Right atrium auricular region (tissue), 2 donors: ENCODE results near the gene PPM1N. TPM values are rescaled to one million over a fixed set of nuclear protein-coding genes. Genes with fewer than 3 reads are reported as not detected.
A peak's percentile ranks its signal among the peaks of the same experiment; 100 is the strongest.

Source experiments
- DNase-seq: peaks from one replicate; pipeline ENCODE4 v3.0.0-alpha.2; 2019; ENCODE audit warnings: low spot score
- H3K27ac ChIP-seq, 2 donors: fragments of 200-600 bp; sonication (generic); 1 replicate in 1 of 2; 2 replicates in 1 of 2; pipeline ENCODE4 v1.5.1; 2016 to 2019
- H3K27me3 ChIP-seq, 2 donors: fragments of 200-600 bp; sonication (generic); one replicate each; pipeline versions ENCODE4 v1.5.1 to v1.6.0; 2017 to 2019
- H3K36me3 ChIP-seq: fragments of 200-600 bp; sonication (generic); one replicate; pipeline ENCODE4 v1.5.1; 2016
- H3K4me1 ChIP-seq, 2 donors: fragments of 200-600 bp; sonication (generic); one replicate each; pipeline versions ENCODE4 v1.5.1 to v1.6.0; 2017 to 2019
- H3K4me3 ChIP-seq, 2 donors: fragments of 200-600 bp; sonication (generic); 1 replicate in 1 of 2; 2 replicates in 1 of 2; pipeline ENCODE4 v1.5.1; 2017 to 2019; ENCODE audit warnings: mild to moderate bottlenecking in 1 of 2, moderate library complexity in 1 of 2
- H3K9me3 ChIP-seq, 2 donors: fragments of 200-600 bp; sonication (generic); one replicate each; pipeline ENCODE4 v1.5.1; 2019
- CTCF ChIP-seq, 2 donors: fragments of 200-600 bp; sonication (generic); IDR thresholded peaks; one replicate each; pipeline ENCODE4 v1.5.1; 2019; ENCODE audit warnings: antibody characterized with exemption in 2 of 2
- total RNA-seq, 2 donors: library from RNA; depleted of rRNA; stranded (reverse); fragments of >200 nt; gene quantifications; one replicate each; pipeline ENCODE4 v1.1.0, GENCODE V29; 2016

Gene PPM1N
- total RNA-seq = 1 to 10 TPM in 1 of 2 donors, not detected in 1; 1.8 TPM

- no peak within 1 kb of the TSS for H3K27ac ChIP-seq
- peak in 1 of 2 donors; percentile 18 for TF ChIP-seq CTCF (IDR thresholded peaks at IDR 0.05)
- peak within 1 kb of the TSS; percentile 17 to 80 for H3K4me3 ChIP-seq
- DNase-seq = no peak
- H3K4me1 ChIP-seq = peaks cover 0 to 38% of the 10 kb centered on the region in 2 donors
- no peaks in the 10 kb centered on the region for H3K36me3 ChIP-seq
- no peaks in the 10 kb centered on the region for H3K27me3 ChIP-seq
- no peaks in the 10 kb centered on the region for H3K9me3 ChIP-seq
Measured at GRCh38 chr19:45498411-45499195, at the start of gene PPM1N. Gene PPM1N, plus strand, starts transcription at chr19:45498443. Its CDS starts 30 bp downstream, at chr19:45498473.

- Histone ChIP-seq H3K4me3 (no peak overlapping the region), H3K36me3 (no peaks in the 10 kb centered on the region), H3K9me3 (no peaks in the 10 kb centered on the region), H3K27ac (no peak overlapping the region), H3K4me1 (peaks cover 4 to 36% of the 10 kb centered on the region in 2 donors), H3K27me3 (no peaks in the 10 kb centered on the region)
- TF ChIP-seq CTCF (IDR thresholded peaks at IDR 0.05) = no peak
- DNase-seq = no peak
Measured at GRCh38 chr19:45448887-45449299, 49.4 kb upstream of the PPM1N start.

- Histone ChIP-seq H3K4me3 (peak overlapping the region; percentile 57 to 72), H3K4me1 (peaks cover 4 to 33% of the 10 kb centered on the region in 2 donors), H3K27me3 (no peaks in the 10 kb centered on the region), H3K36me3 (no peaks in the 10 kb centered on the region), H3K27ac (peak overlapping the region; percentile 83 to 86), H3K9me3 (no peaks in the 10 kb centered on the region)
- no peak for DNase-seq
- TF ChIP-seq CTCF (IDR thresholded peaks at IDR 0.05) = no peak
Measured at GRCh38 chr19:45450012-45450333, 48.3 kb upstream of the PPM1N start.

- no peak for DNase-seq
- Histone ChIP-seq H3K27me3 (no peaks in the 10 kb centered on the region), H3K36me3 (no peaks in the 10 kb centered on the region), H3K9me3 (no peaks in the 10 kb centered on the region), H3K27ac (peak overlapping the region; percentile 83 to 86), H3K4me1 (peaks cover 4 to 42% of the 10 kb centered on the region in 2 donors), H3K4me3 (peak overlapping the region; percentile 57 to 72)
- no peak for TF ChIP-seq CTCF (IDR thresholded peaks at IDR 0.05)
Measured at GRCh38 chr19:45451131-45451849, 47.0 kb upstream of the PPM1N start.

- no peak for TF ChIP-seq CTCF (IDR thresholded peaks at IDR 0.05)
- Histone ChIP-seq H3K27me3 (no peaks in the 10 kb centered on the region), H3K27ac (no peak overlapping the region), H3K9me3 (no peaks in the 10 kb centered on the region), H3K36me3 (no peaks in the 10 kb centered on the region), H3K4me3 (no peak overlapping the region), H3K4me1 (peaks cover 4 to 44% of the 10 kb centered on the region in 2 donors)
- no peak for DNase-seq
Measured at GRCh38 chr19:45451850-45452387, 46.3 kb upstream of the PPM1N start.
